Activated CD4-positive, alpha-beta T cell treated with anti-CD3 and anti-CD28 coated beads, Interleukin-2, Interleukin-6, amounts not matched to agents 100 ng/mL and 50 ng/mL, durations not matched to agents 16 hours and 8 hours (primary cell): ENCODE data around the gene STX16.
A peak's percentile ranks its signal among the peaks of the same experiment; 100 is the strongest.

Experiments
- DNase-seq: peaks from one replicate; pipeline ENCODE4 v3.0.0-alpha.2; 2020

The STX16 gene

DNA sequence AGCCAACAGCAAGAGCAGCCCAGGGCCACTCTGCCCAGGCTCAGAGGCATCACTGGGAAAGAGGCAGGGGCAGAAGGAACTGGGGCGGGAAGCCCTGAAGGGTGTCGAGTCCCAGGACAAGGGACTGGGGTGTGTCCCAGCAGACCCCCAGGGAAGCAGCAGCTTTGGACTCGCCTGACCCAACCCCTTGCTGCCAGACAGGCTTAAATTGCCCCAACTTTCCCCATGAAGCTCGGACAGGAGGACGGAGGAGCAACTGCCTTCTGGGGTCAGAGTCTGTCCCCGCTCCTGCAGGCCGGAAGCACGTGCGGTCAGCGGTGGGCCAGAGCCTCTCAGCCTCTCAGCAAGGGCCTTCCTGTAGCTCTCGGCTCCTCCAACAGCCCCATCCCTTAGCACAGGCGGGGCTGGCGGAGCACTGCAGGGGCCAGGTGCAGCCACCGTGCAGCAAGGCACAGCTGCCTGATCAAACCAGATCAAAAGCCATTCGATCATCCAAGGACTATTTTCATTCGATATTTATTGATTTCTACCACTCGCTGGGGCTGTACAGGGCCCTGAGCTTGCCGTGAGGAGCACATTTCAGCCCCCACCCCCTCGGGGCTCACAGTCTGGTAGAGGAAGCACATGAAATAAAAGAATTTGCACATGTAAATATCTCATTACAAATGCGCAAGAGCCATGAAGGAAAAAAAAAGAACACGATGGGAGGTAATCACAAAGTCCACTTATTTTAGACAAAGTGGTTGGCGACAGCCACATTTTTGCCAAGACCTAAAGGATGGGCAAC, 31.8 kb upstream of the STX16 start:
- DNase-seq: no peak

DNA sequence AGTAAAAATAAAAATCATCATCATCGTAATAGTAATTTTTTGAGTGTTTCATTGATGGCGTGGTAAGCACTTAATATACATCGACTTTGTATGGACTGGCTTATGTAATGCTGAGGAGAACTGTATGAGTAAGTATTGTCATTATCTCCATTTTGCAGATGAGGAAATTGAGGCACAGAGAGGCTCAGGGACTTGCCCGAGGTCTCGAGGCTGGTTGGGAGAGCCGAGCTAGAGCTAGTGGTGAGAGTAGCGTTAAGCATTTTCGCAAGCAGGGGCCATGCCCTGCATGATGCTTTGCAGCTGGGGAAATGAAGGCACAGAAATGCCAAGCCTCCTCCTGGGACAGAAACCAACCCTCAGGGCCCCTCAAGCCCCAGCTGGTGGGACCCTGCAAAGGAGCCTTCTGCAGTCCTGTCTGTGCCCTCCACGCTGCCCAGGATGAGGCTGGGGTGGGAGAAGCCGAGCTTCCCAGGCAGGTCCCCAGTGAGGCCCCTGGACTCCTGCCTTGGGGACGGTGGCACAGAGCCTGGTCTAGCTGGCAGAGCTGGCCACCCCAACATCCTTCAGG, 31.1 kb upstream of the STX16 start:
- DNase-seq: no peak

DNA sequence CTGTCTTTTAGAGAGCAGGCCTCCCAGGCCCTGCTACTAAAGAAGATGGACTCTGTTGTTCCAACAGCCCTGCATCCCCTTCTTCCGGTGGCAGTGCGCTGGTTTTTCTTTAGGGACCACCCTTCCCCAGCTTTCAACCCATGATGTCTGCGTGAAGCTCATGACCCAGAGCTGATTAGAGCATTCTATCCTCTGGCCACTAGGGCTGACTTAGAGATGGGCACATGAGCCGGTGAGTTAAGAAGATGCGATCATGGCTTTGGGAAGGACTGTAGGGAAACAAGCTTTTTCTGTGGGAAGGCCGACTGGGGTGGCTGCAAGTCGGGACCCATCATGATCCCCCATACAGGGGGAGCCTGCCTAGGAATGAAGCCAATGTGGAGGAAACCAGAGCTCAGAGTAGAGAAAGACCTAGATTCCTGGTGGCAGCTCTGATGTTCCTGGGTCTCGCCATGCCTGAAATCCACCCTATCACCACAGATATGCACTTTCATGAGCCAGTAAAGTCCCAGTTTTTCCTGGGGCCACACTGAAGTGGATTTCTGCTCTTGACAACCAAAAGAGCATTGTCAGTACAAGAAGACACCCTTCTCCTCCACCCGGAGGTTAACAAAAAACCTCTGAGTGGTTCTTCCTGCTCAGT, 29.1 kb upstream of the STX16 start:
- DNase-seq: no peak

DNA sequence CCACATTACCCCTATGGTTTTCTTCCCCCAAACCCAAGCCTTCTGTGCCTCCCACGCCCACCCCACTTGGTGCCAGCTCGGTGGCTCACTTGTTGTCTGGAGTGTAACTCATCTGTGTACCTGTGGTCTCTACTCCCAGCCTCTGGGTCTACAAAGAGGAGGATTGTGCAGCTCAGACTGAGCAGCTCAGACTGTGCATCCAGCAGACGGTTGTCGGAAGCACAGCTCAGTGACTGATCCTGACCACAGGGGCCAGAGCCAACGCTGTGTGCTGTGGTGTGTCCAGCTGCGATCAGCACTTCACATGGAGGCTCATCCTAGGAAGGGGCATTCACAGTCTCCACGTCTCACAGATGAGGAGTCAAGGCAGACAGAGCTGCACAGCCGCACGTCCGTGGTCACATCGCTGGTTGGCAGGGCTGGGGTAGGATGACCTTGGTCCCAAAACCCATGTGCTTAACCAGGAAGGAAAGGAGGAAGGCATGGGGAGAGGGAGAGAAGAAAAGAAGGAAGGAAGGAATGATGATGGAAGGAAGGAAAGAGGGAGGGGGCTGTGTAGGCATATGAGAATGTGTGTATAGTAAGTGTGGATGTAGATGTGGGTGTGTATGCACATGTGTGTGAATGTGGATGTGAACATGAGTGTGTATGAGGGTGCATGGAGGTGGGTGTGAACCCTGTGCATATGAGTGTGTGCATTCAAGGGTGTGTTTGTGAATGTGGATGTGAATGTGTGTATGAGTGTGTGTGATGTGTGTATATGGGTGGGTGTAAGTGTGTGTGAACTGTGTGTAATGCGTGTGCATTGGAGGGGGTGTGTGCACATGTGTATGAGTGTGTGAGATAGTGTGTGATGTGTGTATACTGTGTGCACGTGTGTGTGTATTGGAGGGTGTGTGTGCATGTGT, 28.2 kb upstream of the STX16 start:
- DNase-seq: no peak

DNA sequence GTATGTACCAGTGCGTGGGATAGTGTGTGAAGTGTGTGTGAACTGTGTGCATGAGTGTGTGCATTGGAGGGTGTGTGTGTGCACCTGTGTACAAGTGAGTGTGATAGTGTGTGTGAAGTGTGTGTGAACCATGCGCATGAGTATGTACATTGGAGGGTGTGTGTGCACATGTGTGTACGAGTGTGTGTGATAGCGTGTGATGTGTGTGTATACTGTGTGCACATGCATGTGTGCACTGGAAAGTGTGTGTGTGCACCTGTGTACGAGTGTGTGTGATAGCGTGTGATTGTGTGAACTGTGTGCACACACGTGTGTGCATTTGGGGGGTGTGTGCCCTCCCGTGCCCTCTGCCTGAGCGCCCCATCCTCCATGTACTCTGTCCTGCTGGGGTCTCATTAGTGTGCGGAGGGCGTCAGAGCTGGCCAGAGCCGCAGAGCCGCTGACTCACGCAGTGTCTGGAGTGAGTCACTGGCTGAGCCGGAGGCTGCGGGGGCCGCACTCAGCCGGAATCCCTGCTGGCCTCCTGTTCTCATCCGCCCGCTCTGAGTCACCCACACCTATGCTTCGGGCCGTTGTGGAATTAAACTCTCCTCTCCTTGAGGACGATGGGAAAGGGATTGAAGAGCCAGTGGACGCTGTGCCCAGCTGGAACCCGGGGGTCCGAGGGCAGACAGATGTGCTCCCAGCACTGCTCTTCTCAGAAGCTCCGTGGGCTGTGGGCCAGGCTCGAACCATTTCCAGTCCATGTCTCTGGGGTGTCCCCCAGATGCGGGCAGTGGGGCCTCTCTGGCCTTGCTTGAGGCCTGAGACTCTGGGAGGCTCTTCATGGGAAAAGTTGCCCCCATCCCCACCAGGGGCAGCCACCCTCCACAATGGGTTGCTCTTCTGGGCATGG, 27.3 kb upstream of the STX16 start:
- no peak for DNase-seq

DNA sequence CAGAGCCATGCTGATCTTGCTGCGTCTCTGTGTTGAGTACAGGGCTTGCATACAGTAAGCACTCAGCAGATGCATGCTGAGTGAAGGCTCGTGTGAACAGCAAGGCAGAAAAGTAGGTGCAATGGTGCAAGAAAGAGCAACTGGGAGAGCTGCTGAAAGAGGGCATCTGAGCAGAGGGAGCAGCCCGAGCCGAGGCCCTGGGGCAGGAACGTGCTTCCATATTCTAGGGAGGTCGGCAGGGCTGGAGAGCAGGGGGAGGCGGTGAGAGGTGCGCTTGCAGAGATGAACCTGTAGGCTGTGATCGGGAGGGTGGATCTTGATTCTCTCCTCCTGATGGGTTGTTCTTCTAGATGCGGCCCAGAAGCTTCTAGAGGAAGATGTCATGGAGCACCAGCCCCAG, 26.4 kb upstream of the STX16 start:
- DNase-seq: no peak

DNA sequence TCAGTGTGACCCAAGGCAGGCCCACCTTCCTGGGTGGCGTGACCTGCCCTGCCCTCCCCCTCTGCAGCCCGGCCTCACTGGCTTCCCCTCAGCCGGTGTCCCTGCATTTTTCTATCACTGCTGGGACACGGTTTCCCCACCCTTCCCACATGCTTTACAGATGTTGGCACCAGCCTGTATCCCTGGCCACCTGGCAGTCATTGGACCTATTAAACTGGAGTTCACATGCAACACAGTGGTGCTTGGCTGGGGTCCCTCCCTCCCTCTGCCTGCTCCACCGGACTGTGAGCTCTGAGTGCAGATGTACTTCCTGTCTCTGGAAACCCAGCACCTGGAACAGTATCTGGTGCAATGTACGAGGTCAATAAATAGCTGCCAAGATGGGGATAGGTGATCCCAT, 25.5 kb upstream of the STX16 start:
- DNase-seq: no peak

DNA sequence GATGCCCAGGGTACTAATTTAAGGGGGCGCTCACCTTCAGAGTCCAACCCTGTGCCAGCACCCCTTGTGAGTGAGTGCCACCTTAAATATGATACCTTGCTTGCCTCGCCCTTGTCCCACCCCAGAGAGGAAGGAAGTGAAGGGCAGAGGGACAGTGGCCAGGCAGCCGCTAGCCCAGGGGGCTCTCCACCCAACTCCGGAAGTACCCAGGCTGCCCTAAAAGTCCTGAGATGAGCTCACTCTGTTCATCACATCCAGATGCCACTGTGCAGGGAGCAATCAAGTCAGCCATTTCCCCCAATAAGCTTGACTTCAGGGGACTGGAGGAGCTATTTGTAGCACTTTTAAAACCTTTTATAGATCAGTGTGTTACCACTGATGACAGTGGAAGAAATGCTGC, 25.0 kb upstream of the STX16 start:
- no peak for DNase-seq

DNA sequence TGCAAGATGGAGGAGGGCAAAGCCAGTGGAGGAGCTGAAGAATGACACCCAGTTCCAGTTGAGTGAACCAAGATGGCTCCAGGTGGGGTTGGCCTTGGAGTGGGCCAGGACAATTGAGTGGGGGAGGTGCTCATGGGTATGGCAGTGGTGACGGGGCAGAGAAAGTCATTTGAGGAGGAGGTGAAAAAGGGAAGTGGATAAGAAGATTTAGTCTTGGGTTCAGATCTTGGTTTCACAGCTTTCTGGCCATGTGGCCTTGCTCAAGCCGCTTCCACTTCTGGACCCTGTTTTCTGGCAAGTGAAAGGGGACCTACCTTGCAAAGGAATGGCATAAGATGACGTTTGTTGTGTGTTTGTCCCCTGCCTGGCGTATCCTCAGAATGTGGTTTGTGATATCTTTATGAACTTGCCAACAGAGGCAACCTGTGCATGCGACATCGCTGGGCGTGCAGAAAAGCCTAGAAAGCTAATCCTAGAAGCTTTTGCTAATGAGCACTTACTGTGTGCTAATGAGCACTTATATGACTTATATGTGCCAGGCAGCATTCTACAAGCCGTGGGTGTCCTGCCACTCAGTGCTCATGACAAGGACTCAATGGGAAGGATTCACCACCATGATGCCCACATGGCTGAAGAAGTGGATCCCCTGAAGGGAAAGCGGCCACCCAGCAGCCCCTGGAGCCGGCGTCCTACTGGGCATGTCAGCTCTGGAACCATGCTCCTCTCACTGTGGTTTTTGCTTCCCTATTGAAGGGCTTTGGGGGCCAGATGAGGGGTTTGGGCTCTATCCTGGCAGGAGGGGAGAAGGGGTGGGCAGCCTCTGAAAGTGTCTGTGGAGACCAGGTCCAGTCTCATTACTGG, 23.6 kb upstream of the STX16 start:
- no peak for DNase-seq

DNA sequence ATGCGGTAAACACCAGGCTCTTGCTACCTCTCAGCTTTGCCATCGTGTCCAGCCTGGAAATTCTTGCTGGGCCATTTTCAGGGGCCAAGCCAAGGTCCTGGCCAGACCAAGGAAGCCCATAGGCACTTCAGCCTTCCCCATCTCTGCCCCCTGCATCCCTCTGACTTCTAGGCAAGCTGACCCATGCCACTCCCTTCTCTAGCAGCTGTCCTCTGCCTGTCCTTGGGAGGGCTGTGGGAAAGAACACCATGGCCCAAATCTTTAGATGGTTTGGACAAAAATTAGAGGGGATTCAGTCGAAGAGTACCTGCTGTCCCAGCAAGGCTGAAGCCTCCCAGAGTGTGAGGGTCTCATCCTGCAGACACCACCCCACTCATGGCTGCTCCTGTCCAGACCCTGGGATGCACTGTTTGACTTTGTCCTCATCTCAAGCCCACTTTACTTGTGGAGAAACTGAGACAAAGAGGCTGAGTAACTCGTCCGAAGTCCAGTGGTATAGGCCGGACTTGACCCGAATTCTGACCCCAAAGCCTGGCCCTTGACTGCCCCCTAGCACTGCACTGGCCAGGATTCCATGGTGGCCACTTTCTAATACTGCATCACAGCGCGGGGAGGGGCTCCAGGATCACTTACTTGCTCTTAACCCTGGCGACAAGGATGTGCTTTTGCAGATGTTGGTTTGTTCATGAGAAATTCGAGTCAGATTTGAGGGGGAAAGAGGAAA, 22.4 kb upstream of the STX16 start:
- no peak for DNase-seq

DNA sequence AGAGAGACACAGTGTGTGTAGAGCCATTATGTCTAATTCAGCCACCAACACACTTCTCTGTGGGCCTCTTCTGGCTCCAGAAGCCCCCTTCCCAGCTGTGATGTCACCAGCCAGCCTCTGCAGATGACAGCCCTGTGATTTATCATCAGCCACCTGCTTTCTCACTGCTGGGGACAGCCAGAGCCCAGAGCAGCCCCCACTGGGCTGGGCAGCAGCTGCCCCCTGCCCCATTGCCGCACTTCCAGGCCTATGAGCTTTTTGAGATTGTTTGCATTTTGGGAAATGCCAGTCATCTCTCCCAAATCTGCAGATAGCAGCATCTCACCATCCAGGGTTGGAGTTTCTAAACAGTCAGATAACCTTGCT, 21.9 kb upstream of the STX16 start:
- no peak for DNase-seq

DNA sequence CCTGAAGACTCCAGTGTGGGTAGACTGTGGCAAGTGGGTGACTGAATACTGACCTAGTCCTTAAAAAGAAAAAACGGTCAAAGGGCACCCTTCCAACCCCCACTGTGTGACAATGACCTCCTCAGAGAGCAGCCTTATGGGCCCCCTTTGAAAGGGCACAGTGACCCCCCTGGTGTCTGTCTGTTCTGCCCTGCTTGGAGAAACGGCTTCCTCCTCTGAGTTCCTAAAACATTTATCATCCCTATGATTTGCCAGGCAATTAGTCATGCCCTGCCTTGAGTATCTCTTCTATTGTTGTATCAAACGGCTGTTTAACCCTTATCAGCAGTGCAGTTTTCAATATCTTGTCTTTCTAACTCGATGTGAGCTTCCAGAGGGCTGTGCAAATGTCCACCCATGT, 21.0 kb upstream of the STX16 start:
- no peak for DNase-seq

DNA sequence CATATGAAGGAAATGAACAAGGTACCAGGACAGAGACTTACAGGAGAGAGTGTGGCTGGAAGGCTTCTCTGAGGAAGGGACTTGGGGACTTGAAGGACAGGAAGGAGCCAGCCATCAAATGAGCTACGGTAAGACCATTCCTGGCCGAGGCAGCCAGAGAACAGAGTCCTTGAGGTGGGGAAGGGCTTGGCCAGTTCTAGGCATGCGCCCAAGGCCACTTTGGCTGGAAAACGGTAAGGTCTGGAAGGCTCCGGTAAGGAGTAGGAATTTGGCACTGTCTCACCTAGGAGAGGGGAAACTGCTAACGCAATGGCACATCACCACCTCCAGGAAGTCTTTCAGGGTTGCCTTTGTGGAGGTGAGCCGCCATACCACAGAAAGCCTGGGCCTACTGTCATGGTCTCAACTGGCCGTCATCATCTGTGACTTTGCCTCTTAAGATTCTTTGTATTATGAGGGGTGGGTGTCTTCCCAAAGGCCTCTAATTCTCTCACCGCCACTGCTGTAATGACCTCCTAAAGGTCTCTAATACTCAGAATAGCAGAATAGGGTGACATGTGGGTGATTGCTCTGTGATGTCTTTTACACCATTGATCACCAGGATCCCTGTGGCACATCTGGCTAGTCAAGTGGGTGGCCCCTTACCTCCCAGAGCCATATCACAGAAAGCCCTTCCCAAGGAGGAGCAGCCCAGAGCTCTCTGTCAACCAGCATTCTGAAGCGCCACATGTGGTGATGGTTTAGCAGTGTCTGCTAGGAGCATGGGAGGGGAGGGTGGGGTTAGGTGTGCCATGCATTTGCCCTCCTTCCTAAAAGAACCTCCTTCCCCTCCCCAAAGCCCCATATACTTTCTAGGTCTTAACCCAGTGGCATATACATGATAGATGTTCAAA, 17.7 kb upstream of the STX16 start:
- no peak for DNase-seq

DNA sequence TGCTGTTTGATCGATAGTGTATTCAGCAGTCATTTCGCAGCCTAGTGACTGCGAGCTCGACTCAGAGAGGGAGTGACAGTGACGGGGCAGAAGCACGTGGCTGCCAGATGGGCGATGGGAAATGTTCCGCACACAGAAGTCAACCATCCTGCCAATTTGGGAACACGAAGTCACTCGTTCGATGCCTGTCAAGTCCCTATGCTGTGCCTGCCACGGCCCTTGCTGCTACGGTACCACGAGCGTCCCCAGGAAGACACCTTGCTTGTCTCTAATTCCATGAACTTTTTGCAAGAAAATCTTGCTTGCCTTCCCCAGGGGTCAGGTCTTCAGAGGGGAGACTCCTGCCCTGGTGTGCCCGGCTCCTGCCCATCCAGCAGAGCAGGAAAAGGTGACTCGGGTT, 17.0 kb upstream of the STX16 start:
- no peak for DNase-seq

DNA sequence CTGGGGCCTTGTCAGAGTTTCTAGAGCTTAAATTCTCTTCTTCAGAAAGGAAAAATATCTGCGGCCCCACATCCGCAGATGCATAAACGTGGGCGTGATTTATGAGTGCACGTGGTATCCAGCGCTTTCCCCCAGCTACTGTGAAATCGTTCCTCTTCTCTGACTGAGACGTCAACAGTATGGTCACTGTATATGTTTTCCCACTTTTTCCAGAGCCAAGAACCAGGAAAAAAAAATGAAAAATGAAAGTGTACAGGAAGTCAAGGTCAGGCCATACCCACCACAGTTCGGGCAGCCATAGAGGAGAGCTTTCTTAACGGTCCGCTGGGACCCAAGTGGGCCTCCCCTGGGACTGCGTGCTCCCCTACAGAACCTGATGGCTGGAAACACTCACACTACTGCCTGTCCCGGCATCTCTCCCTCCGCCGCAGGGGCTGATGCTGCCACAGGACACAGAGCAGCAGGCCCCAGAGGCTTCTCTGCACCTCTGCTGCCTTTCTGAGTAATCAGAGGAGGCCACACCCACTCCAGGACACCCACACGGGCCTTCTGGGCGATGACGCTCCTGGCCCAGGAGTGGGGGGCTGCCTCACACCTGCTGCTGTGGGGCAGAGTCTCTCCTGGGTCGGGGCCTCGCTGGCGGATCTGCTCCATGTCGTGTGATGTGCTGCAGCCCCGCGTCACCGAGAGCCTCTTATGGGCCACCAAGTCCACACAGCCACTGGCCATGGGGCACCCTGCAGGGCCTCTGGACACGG, 16.4 kb upstream of the STX16 start:
- peak; percentile 29 for DNase-seq

DNA sequence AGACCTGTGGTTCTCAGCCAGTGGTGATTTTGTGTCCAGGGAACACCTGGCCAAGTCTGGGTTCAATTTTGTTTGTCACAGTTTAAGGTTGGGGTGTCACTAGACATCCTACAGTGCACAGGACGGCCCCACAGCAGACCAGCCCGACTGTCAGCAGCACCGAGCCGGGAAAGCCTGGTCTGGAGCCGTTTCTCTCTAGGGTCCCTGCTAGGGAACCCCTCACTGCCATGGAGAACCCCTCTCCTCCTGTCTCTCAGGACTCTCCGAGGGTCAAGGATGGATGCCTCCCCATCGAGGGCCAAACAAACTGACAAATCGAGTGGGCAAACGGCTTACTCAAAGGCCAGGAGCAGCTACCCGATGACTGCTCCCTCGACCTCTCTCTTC, 15.8 kb upstream of the STX16 start:
- DNase-seq: no peak

DNA sequence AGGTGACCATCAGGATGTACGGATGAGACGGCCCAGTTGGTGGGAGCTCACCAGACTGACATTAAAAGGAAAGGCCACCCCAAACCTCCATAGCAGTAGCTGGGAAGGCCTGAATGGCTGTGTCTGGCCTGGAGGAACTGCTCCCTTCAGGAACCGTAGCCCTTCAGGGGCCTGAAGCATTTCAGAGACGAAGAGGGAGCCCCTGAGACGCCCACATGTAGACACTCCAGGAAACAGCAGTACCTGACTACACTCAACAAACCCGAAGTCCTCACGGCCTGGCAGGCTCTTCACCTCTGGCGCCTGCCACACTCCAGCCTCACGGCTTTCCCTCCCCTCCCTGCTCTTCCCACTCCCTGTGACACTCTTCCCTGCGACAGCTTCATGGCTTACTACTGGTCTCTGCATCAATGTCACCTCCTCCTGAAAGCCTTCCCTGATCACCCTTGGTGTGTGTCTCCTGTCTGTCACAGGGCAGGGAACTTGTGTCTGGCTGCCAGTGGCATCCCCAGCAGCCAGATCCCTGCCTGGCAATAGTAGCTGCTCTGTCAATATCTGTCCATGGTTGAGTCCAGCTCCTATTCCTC, 14.6 kb upstream of the STX16 start:
- no peak for DNase-seq

DNA sequence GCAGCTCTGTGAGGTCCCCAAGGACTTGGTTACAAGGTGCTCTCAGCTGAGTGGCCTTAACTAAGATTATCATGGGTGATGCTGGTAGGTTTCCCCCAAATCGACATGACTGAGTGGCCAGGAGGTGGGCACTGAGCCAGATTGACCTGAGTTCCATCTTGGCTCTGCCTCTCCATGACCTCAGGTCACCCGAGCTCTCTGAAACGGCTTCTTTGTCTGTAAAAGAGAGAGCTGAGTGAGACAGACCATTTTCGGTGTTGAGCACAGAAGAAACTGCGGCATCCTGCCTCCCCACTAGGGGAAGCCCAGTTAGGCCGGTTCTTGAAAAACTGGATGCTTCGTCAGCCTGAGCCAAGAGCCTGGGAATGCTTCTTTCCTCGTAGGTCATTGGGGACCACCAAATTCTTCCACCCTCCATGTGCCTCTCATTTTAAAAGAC, 14.1 kb upstream of the STX16 start:
- DNase-seq: no peak
